Right renal cortex interstitium (tissue), 3 donors: ENCODE measurements around the gene TP53I3. TPM values are rescaled to one million over a fixed set of nuclear protein-coding genes. Genes with fewer than 3 reads are reported as not detected.

Source experiments
- polyA plus RNA-seq, 3 donors: library from polyadenylated mRNA; unstranded; fragments of 120-200 nt; gene quantifications; one replicate each; pipeline ENCODE4 v1.2.1, GENCODE V29; 2013; ENCODE audit not compliant: insufficient read length in 3 of 3

The TP53I3 gene
- polyA plus RNA-seq, 3 donors, result 42.9 to 45.9 (median 43.0) TPM

Other genes with a start within 250 kb of the TP53I3 start
- 10 to 100 TPM; 19.1 to 21.7 (median 19.8) TPM for gene ATAD2B, start 157.7 kb downstream of the TP53I3 start, polyA plus RNA-seq
- gene UBXN2A, start 144.4 kb downstream of the TP53I3 start, polyA plus RNA-seq, result 10 to 100 TPM; 18.2 to 19.3 (median 18.9) TPM
- gene MFSD2B, start 74.7 kb downstream of the TP53I3 start, polyA plus RNA-seq, result 1 to 10 TPM; 1.8 to 2.4 (median 2.0) TPM
- gene WDCP, start 37.4 kb downstream of the TP53I3 start, polyA plus RNA-seq, result 10 to 100 TPM; 15.1 to 16.7 (median 15.9) TPM
- gene FKBP1B, start 35.1 kb downstream of the TP53I3 start, polyA plus RNA-seq, result 10 to 100 TPM; 11.0 to 14.3 (median 12.8) TPM
- gene SF3B6, start 8.5 kb downstream of the TP53I3 start, polyA plus RNA-seq, result 100 to 1,000 TPM; 170 to 176 (median 174) TPM
- gene PFN4, start 38.5 kb upstream of the TP53I3 start, polyA plus RNA-seq, result 1 to 10 TPM; 1.6 to 2.5 (median 1.7) TPM
- 10 to 100 TPM; 20.2 to 31.9 (median 29.8) TPM for gene FAM228B, start 38.6 kb upstream of the TP53I3 start, polyA plus RNA-seq
- 1 to 10 TPM in 2 of 3 donors, under 1 TPM in 1; 0.75 to 1.2 (median 1.1) TPM for gene FAM228A, start 90.2 kb upstream of the TP53I3 start, polyA plus RNA-seq